ENCODE measurements around the gene FAM13A.
A peak's percentile ranks its signal among the peaks of the same experiment; 100 is the strongest.

The FAM13A gene

DNA sequence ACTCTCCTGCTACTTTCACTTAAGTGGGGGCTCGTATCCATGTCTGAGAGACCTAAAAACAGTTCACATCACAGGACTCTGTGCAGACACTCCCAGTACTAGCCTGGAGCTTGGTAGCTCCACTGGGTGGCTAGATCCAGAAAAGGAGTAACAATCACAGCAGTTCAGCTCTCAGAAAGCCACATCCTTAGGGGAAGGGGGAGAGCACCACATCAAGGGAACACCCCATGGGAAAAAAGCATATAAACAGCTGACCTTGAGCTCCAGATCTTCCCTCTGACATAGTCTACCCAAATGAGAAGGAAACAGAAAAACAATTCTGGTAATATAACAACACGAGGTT is 175.8 kb downstream of the FAM13A start:
- CTCF ChIA-PET: interaction anchor here (0.6 to 1.4 kb wide), 2 partner anchors 12 to 98 kb away, joined by 3 to 7 read pairs; no protein-coding TSS in a partner anchor
- POLR2A ChIA-PET: interaction anchor here (1.0 kb wide), 1 partner anchor 61 kb away, joined by 3 read pairs; no protein-coding TSS in a partner anchor
- TF ChIP-seq SP1 (IDR thresholded peaks at IDR 0.05): no peak
- no peak for TF ChIP-seq FOXM1 (IDR thresholded peaks at IDR 0.05; ENCODE audit: borderline replicate concordance)
- no peak for TF ChIP-seq CTBP1 (IDR thresholded peaks at IDR 0.05; ENCODE audit: borderline replicate concordance)
- TF ChIP-seq LEF1 (IDR thresholded peaks at IDR 0.05; ENCODE audit: borderline replicate concordance): no peak
- TF ChIP-seq ZNF384 (IDR thresholded peaks at IDR 0.05): no peak
- TF ChIP-seq SUZ12 (IDR thresholded peaks at IDR 0.05): no peak
- TF ChIP-seq NFRKB (IDR thresholded peaks at IDR 0.05): no peak
- no peak for TF ChIP-seq FOXA1 (IDR thresholded peaks at IDR 0.05)
- no peak for TF ChIP-seq FOXK2 (IDR thresholded peaks at IDR 0.05)
- no peak for TF ChIP-seq BHLHE40 (IDR thresholded peaks at IDR 0.05; ENCODE audit: borderline replicate concordance)
- no peak for TF ChIP-seq TARDBP (IDR thresholded peaks at IDR 0.05)
- no peak for TF ChIP-seq HDGF (IDR thresholded peaks at IDR 0.05; ENCODE audit: borderline replicate concordance)
- DNase-seq (ENCODE audit: extremely low spot score): no peak

DNA sequence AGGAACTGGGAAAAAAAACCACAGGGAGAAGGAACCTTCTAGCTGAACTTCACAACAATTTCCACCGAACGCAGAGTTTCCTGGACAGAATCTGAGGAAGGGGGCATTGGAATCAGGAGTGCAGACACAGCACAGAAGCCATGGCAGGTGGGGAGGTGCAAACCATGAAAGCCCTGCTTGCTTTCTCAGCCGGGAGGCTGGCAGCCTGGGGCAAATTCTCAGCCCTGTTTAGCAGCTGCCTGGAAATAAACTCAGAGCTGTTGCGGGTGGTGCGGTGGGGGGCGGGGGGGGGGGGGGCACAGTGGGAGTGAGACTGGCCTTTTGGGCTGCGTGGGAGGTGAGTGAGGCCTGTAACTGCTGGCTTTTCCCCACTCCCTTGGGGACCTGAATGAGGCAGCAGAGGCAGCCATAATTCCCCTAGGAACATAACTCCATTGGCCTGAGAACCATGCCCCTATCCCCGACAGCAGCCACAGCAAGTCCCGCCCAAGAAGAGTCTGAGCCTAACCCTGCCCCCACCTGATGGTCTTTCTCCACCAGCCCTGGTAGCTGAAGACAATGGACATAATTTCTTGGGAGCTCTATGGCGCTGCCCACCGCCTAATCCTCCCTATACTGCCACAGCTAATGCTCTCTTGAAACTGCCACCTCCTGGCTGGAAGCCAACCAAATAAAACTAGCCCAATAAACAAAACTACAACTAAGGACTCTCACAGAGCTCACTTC is 176.3 kb downstream of the FAM13A start:
- CTCF ChIA-PET: interaction anchor here (0.6 to 1.4 kb wide), 2 partner anchors 12 to 98 kb away, joined by 3 to 7 read pairs; no protein-coding TSS in a partner anchor
- peak; percentile 22 for DNase-seq (ENCODE audit: extremely low spot score)
- POLR2A ChIA-PET: interaction anchor here (1.0 to 1.2 kb wide), 2 partner anchors 58 to 61 kb away, joined by 3 read pairs; no protein-coding TSS in a partner anchor
- TF ChIP-seq, protein P1, sequence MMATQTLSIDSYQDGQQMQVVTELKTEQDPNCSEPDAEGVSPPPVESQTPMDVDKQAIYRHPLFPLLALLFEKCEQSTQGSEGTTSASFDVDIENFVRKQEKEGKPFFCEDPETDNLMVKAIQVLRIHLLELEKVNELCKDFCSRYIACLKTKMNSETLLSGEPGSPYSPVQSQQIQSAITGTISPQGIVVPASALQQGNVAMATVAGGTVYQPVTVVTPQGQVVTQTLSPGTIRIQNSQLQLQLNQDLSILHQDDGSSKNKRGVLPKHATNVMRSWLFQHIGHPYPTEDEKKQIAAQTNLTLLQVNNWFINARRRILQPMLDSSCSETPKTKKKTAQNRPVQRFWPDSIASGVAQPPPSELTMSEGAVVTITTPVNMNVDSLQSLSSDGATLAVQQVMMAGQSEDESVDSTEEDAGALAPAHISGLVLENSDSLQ (IDR thresholded peaks at IDR 0.05): peak; percentile 29; the same call in 1 of the 2 replicates
- TF ChIP-seq TARDBP (IDR thresholded peaks at IDR 0.05): no peak

DNA sequence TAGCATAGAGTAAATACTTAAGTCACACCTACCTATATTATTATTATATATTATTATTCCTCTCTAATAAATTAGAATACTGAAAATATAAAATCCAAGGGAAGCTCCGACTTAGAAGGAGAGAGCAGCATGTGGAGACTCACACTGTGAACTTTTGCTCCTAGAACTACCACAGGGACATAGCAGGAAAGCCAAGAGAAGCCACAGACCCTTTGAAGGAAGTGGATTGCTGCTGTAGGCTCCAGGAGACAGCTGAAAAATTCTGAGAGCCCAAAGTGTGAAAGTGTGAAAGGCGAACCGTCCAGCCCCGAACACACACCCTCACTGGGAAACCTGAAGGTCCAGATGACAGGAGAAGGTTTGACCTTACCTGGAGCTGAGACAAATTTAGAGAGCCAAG is 177.0 kb downstream of the FAM13A start:
- CTCF ChIA-PET: interaction anchor here (1.4 kb wide), 1 partner anchor 13 kb away, joined by 3 read pairs; no protein-coding TSS in a partner anchor

DNA sequence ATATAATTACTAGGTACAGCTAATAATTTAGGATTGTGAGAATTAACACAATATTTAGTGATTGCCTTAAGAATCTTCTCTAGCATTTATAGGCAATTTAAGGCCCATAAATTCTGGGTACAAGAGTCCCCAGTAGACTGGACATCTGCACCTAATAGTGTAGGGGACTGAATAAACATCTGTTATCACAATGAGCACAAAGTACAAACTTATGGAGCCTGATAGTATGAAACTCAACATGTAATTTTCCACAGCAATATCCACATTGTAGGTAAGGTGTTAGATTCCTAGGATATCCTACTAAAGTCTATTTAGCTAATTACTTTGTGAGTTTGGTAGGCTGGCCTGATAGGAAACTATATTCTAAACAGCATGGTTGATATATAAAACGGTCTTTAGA is 178.3 kb downstream of the FAM13A start:
- no peak for TF ChIP-seq FOXA1 (IDR thresholded peaks at IDR 0.05)
- TF ChIP-seq, protein P1 (IDR thresholded peaks at IDR 0.05): no peak
- TF ChIP-seq HDGF (IDR thresholded peaks at IDR 0.05; ENCODE audit: borderline replicate concordance): no peak
- TF ChIP-seq NFRKB (IDR thresholded peaks at IDR 0.05): no peak
- TF ChIP-seq FOXM1 (IDR thresholded peaks at IDR 0.05; ENCODE audit: borderline replicate concordance): no peak
- TF ChIP-seq SUZ12 (IDR thresholded peaks at IDR 0.05): no peak
- TF ChIP-seq SP1 (IDR thresholded peaks at IDR 0.05): no peak
- no peak for DNase-seq (ENCODE audit: extremely low spot score)
- ChIA-PET POLR2A (no interaction called here), CTCF (no interaction called here)

More for the DNA sequence above, 177.0 kb downstream of the FAM13A start:
- POLR2A ChIA-PET: interaction anchor here (1.2 kb wide), 1 partner anchor 57 kb away, joined by 3 read pairs; no protein-coding TSS in a partner anchor
- no peak for TF ChIP-seq FOXM1 (IDR thresholded peaks at IDR 0.05; ENCODE audit: borderline replicate concordance)
- no peak for TF ChIP-seq BHLHE40 (IDR thresholded peaks at IDR 0.05; ENCODE audit: borderline replicate concordance)
- DNase-seq (ENCODE audit: extremely low spot score): no peak

DNA sequence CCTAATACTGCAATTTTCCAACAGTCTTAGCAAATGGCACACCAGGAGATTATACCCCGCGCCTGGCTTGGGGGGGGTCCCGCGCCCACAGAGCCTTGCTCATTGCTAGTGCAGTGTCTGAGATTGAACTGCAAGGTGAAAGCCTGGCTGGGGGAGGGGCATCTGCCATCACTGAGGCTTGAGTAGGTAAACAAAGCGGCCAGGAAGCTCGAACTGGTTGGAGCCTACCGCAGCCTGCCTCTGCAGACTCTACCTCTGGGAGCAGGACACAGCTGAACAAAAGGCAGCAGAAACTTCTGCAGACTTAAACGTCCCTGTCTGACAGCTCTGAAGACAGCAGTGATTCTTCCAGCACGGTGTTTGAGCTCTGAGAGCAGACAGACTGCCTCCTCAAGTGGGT is 186.6 kb downstream of the FAM13A start:
- ChIA-PET CTCF (no interaction called here), POLR2A (no interaction called here)
- TF ChIP-seq SP1 (IDR thresholded peaks at IDR 0.05): no peak
- no peak for TF ChIP-seq L3MBTL2 (conservative IDR thresholded peaks at IDR 0.05)
- no peak for TF ChIP-seq NFRKB (IDR thresholded peaks at IDR 0.05)
- TF ChIP-seq FOXM1 (IDR thresholded peaks at IDR 0.05; ENCODE audit: borderline replicate concordance): no peak
- TF ChIP-seq, protein P1 (IDR thresholded peaks at IDR 0.05): no peak
- TF ChIP-seq FOXK2 (IDR thresholded peaks at IDR 0.05): no peak
- TF ChIP-seq FOXA1 (IDR thresholded peaks at IDR 0.05): no peak
- TF ChIP-seq BHLHE40 (IDR thresholded peaks at IDR 0.05; ENCODE audit: borderline replicate concordance): no peak
- TF ChIP-seq ZNF384 (IDR thresholded peaks at IDR 0.05): no peak
- no peak for TF ChIP-seq ELF4 (IDR thresholded peaks at IDR 0.05)
- TF ChIP-seq LEF1 (IDR thresholded peaks at IDR 0.05; ENCODE audit: borderline replicate concordance): no peak
- TF ChIP-seq TARDBP (IDR thresholded peaks at IDR 0.05): no peak
- DNase-seq (ENCODE audit: extremely low spot score): no peak

DNA sequence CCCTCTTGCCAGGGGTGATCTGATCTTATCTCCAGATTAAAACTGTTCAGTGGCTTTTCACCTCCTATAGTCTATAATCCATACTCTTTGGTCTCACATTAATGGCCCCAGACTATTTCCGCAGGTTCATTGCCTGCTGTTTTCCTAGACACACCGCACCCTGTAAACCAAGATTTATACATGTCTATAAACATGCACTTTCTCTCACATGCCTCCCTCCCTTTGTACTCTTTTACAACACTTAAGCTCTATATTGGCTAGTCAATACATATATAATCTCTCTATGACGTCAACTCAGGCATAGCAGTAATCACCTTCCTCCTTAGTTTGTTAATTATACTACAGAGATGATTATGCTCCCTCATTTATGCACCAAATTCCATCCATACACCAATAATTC is 188.5 kb downstream of the FAM13A start:
- ChIA-PET CTCF (no interaction called here), POLR2A (no interaction called here)

More for the DNA sequence above, 188.5 kb downstream of the FAM13A start:
- DNase-seq (ENCODE audit: extremely low spot score): no peak
- TF ChIP-seq BHLHE40 (IDR thresholded peaks at IDR 0.05; ENCODE audit: borderline replicate concordance): no peak
- no peak for TF ChIP-seq ARNT (IDR thresholded peaks at IDR 0.05)
- TF ChIP-seq L3MBTL2 (conservative IDR thresholded peaks at IDR 0.05): no peak
- no peak for TF ChIP-seq SUZ12 (IDR thresholded peaks at IDR 0.05)
- no peak for TF ChIP-seq HDGF (IDR thresholded peaks at IDR 0.05; ENCODE audit: borderline replicate concordance)
- TF ChIP-seq, protein P1 (IDR thresholded peaks at IDR 0.05): no peak
- TF ChIP-seq TARDBP (IDR thresholded peaks at IDR 0.05): no peak
- no peak for TF ChIP-seq SP1 (IDR thresholded peaks at IDR 0.05)
- TF ChIP-seq FOXK2 (IDR thresholded peaks at IDR 0.05): no peak
- no peak for TF ChIP-seq FOXA1 (IDR thresholded peaks at IDR 0.05)
- TF ChIP-seq FOXM1 (IDR thresholded peaks at IDR 0.05; ENCODE audit: borderline replicate concordance): no peak
- no peak for TF ChIP-seq LEF1 (IDR thresholded peaks at IDR 0.05; ENCODE audit: borderline replicate concordance)
- no peak for TF ChIP-seq ELF4 (IDR thresholded peaks at IDR 0.05)
- no peak for TF ChIP-seq CTBP1 (IDR thresholded peaks at IDR 0.05; ENCODE audit: borderline replicate concordance)
- TF ChIP-seq NFRKB (IDR thresholded peaks at IDR 0.05): no peak
- no peak for TF ChIP-seq ZNF384 (IDR thresholded peaks at IDR 0.05)

All from HEK293T (cell line).